ENCODE results near the gene GPR156. TPM values are rescaled to one million over a fixed set of nuclear protein-coding genes. Genes with fewer than 3 reads are reported as not detected.

Gene GPR156
- polyA plus RNA-seq, 1 donor (not counting 4 experiments of a cell fraction or from before 2014, with no cell fraction given) = 0.17 TPM

DNA sequence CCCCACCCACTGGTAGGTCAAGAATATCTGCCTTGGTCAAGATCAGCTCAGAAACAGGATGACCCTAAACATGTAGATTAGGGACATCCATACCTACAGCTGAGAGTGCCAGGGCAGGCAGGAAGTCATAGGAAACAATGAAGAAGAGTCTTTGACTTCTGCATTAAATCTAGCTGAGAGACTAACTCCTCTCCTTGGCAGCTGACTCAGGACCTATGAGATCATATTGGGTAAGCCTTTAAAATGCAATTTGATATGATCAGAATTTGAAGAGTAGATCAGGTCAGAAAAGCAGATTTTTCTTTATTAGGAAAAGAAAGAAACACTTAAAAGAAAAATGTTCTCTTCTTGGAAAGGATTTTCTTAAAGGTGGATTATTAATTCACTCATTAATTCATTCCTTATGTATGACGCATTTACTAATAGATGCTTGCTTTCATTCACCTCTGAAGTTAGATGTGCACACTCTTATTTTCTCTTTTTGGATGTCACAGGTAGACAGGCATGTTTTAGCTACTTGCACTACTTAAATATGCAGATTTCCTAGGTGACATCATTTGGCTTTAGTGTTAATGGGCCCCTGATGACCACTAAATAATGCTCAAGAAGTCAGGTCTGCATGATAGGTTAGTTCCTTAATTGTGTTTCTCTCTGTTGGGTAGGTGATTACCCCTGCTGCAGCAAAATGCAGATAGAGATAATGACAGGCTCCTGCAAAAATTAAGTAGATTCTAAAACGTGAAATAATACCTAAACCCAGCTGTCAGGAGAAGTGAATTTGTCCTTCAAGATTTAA lies 155.1 kb downstream of the GPR156 start:
- Histone ChIP-seq H3K4me2 (ENCODE audit: control insufficient read depth, extremely low read depth, insufficient read depth, low read depth, low read length) (no peak overlapping the region), H2AFZ (ENCODE audit: control insufficient read depth, low read length) (no peak overlapping the region), H3K9me1 (ENCODE audit: control insufficient read depth, extremely low read depth, insufficient read depth, low read length) (no peaks in the 10 kb centered on the region), H3K9me3 (ENCODE audit: control insufficient read depth, low read depth, low read length) (no peaks in the 10 kb centered on the region), H3K27me3 (ENCODE audit: control insufficient read depth, extremely low read depth, insufficient read depth, low read length) (no peaks in the 10 kb centered on the region), H3K36me3 (ENCODE audit: control insufficient read depth in 2 of 2, extremely low read depth in 1 of 2, insufficient read depth in 2 of 2, low read length in 2 of 2) (no peaks in the 10 kb centered on the region), H3K27ac (ENCODE audit: control insufficient read depth, insufficient read depth, low read length) (no peak overlapping the region), H4K20me1 (ENCODE audit: control insufficient read depth, extremely low read depth, insufficient read depth, low read length) (no peaks in the 10 kb centered on the region), H3K4me1 (ENCODE audit: control insufficient read depth, extremely low read depth, insufficient read depth, low read length) (no peaks in the 10 kb centered on the region), H3K9ac (ENCODE audit: control insufficient read depth, extremely low read depth, insufficient read depth, low read length) (no peak overlapping the region), H3K4me3 (ENCODE audit: control insufficient read depth in 2 of 3, extremely low read depth in 1 of 3, insufficient read depth in 2 of 3, low read depth in 1 of 3, low read length in 3 of 3) (no peak overlapping the region), H3K79me2 (ENCODE audit: control insufficient read depth, insufficient read depth, low read length) (no peaks in the 10 kb centered on the region)
- no peak for DNase-seq (ENCODE audit: low read depth, low spot score)
- FAIRE-seq = peak; percentile 23
- dilution Hi-C loops (cut with MboI; ENCODE audit: extremely low pct_ligation_motif_present, low sequenced_read_pairs) = no loop called here
- TF ChIP-seq EZH2 (IDR thresholded peaks at IDR 0.05; ENCODE audit: low read length) = no peak
- TF ChIP-seq, protein P1, sequence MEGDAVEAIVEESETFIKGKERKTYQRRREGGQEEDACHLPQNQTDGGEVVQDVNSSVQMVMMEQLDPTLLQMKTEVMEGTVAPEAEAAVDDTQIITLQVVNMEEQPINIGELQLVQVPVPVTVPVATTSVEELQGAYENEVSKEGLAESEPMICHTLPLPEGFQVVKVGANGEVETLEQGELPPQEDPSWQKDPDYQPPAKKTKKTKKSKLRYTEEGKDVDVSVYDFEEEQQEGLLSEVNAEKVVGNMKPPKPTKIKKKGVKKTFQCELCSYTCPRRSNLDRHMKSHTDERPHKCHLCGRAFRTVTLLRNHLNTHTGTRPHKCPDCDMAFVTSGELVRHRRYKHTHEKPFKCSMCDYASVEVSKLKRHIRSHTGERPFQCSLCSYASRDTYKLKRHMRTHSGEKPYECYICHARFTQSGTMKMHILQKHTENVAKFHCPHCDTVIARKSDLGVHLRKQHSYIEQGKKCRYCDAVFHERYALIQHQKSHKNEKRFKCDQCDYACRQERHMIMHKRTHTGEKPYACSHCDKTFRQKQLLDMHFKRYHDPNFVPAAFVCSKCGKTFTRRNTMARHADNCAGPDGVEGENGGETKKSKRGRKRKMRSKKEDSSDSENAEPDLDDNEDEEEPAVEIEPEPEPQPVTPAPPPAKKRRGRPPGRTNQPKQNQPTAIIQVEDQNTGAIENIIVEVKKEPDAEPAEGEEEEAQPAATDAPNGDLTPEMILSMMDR (optimal IDR thresholded peaks at IDR 0.05 in 1 of 3, IDR thresholded peaks at IDR 0.05 in 1 of 3, conservative IDR thresholded peaks at IDR 0.05 in 1 of 3; ENCODE audit: extremely low read depth in 1 of 3, insufficient read depth in 2 of 3, low read length in 3 of 3) = no peak

DNA sequence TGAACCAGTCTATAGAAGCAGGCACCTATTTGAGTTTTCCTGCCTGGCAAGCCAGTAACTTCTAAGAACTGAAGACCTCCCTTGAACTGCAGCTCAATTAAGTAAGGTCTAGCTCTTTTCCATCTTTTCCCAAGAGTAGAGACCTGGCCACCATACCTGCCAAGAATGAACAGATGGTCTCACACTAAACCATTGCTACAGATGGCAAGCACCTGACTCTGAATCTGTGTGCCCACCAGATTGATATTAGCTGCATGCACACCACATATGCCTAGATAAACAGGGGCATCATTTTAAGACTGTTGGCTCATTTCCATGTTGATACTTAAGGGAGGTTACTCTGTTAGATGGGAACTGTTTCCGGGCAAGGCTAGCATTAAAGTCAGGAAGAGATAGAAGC lies 156.0 kb downstream of the GPR156 start:
- H3K4me2 ChIP-seq (ENCODE audit: control insufficient read depth, extremely low read depth, insufficient read depth, low read depth, low read length) = no peak overlapping the region
- no peak overlapping the region for H2AFZ ChIP-seq (ENCODE audit: control insufficient read depth, low read length)
- dilution Hi-C loops (cut with MboI; ENCODE audit: extremely low pct_ligation_motif_present, low sequenced_read_pairs) = no loop called here
- H3K9me1 ChIP-seq (ENCODE audit: control insufficient read depth, extremely low read depth, insufficient read depth, low read length) = no peaks in the 10 kb centered on the region
- H3K36me3 ChIP-seq (ENCODE audit: control insufficient read depth in 2 of 2, extremely low read depth in 1 of 2, insufficient read depth in 2 of 2, low read length in 2 of 2) = no peaks in the 10 kb centered on the region
- no peak overlapping the region for H3K9ac ChIP-seq (ENCODE audit: control insufficient read depth, extremely low read depth, insufficient read depth, low read length)
- H3K4me1 ChIP-seq (ENCODE audit: control insufficient read depth, extremely low read depth, insufficient read depth, low read length) = no peaks in the 10 kb centered on the region
- H3K4me3 ChIP-seq (ENCODE audit: control insufficient read depth in 2 of 3, extremely low read depth in 1 of 3, insufficient read depth in 2 of 3, low read depth in 1 of 3, low read length in 3 of 3) = no peak overlapping the region
- TF ChIP-seq, protein P1 (optimal IDR thresholded peaks at IDR 0.05 in 1 of 3, IDR thresholded peaks at IDR 0.05 in 1 of 3, conservative IDR thresholded peaks at IDR 0.05 in 1 of 3; ENCODE audit: extremely low read depth in 1 of 3, insufficient read depth in 2 of 3, low read length in 3 of 3) = no peak
- TF ChIP-seq EZH2 (IDR thresholded peaks at IDR 0.05; ENCODE audit: low read length) = no peak
- FAIRE-seq = no peak
- H4K20me1 ChIP-seq (ENCODE audit: control insufficient read depth, extremely low read depth, insufficient read depth, low read length) = no peaks in the 10 kb centered on the region
- H3K79me2 ChIP-seq (ENCODE audit: control insufficient read depth, insufficient read depth, low read length) = no peaks in the 10 kb centered on the region
- no peaks in the 10 kb centered on the region for H3K27me3 ChIP-seq (ENCODE audit: control insufficient read depth, extremely low read depth, insufficient read depth, low read length)
- no peaks in the 10 kb centered on the region for H3K9me3 ChIP-seq (ENCODE audit: control insufficient read depth, low read depth, low read length)
- DNase-seq (ENCODE audit: low read depth, low spot score) = no peak
- H3K27ac ChIP-seq (ENCODE audit: control insufficient read depth, insufficient read depth, low read length) = no peak overlapping the region

Data from keratinocyte (primary cell).